ENCODE measurements around the gene SERPINA4. TPM values are rescaled to one million over a fixed set of nuclear protein-coding genes. Genes with fewer than 3 reads are reported as not detected.

SERPINA4 gene
- total and polyA plus RNA-seq, 2 of the 13 experiments (the other 11 are each of a cell fraction or from before 2014, with no cell fraction given), result 39.1 to 57.8 TPM

DNA sequence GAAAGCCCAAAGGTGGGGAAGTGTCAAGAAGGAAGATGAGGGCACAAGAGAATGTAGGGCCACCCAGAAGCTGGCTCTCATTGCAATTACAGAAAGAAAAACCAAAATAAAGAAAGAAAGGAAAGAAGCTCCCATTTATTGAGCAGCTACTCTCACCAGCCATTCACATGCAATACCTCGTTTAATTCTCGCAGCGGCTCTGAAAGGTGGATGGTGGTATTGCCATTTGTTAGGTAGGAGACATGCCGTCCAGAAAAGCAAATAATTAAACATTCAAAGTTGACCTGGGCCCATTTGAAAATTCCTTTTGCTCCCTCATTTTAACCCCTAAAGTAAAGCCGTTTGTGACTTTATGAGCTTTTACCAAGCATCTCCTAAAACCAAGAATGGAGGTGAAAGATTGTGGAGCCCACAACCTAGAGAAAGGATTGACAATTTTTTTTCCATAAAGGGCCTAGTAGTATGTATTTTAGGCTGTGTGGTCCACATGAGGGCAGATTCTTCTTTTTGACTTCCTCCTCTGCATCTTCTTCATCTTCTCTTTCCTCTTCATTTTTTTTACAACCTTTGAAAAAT, 56.2 kb downstream of the SERPINA4 start (continued):
- TF ChIP-seq, protein P1, sequence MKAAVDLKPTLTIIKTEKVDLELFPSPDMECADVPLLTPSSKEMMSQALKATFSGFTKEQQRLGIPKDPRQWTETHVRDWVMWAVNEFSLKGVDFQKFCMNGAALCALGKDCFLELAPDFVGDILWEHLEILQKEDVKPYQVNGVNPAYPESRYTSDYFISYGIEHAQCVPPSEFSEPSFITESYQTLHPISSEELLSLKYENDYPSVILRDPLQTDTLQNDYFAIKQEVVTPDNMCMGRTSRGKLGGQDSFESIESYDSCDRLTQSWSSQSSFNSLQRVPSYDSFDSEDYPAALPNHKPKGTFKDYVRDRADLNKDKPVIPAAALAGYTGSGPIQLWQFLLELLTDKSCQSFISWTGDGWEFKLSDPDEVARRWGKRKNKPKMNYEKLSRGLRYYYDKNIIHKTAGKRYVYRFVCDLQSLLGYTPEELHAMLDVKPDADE (CRISPR knock-in tag; IDR thresholded peaks at IDR 0.05), result no peak
- no peak for TF ChIP-seq SCMH1 (CRISPR knock-in tag; IDR thresholded peaks at IDR 0.05; ENCODE audit: borderline replicate concordance)
- TF ChIP-seq, protein P2, sequence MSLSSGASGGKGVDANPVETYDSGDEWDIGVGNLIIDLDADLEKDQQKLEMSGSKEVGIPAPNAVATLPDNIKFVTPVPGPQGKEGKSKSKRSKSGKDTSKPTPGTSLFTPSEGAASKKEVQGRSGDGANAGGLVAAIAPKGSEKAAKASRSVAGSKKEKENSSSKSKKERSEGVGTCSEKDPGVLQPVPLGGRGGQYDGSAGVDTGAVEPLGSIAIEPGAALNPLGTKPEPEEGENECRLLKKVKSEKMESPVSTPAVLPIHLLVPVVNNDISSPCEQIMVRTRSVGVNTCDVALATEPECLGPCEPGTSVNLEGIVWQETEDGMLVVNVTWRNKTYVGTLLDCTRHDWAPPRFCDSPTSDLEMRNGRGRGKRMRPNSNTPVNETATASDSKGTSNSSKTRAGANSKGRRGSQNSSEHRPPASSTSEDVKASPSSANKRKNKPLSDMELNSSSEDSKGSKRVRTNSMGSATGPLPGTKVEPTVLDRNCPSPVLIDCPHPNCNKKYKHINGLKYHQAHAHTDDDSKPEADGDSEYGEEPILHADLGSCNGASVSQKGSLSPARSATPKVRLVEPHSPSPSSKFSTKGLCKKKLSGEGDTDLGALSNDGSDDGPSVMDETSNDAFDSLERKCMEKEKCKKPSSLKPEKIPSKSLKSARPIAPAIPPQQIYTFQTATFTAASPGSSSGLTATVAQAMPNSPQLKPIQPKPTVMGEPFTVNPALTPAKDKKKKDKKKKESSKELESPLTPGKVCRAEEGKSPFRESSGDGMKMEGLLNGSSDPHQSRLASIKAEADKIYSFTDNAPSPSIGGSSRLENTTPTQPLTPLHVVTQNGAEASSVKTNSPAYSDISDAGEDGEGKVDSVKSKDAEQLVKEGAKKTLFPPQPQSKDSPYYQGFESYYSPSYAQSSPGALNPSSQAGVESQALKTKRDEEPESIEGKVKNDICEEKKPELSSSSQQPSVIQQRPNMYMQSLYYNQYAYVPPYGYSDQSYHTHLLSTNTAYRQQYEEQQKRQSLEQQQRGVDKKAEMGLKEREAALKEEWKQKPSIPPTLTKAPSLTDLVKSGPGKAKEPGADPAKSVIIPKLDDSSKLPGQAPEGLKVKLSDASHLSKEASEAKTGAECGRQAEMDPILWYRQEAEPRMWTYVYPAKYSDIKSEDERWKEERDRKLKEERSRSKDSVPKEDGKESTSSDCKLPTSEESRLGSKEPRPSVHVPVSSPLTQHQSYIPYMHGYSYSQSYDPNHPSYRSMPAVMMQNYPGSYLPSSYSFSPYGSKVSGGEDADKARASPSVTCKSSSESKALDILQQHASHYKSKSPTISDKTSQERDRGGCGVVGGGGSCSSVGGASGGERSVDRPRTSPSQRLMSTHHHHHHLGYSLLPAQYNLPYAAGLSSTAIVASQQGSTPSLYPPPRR (CRISPR knock-in tag; IDR thresholded peaks at IDR 0.05; ENCODE audit: borderline replicate concordance), result no peak
- TF ChIP-seq ZNF432 (CRISPR knock-in tag; IDR thresholded peaks at IDR 0.05; ENCODE audit: borderline replicate concordance), result no peak

All from HepG2 (cell line).